ENCODE data around the gene NEK10. TPM values are rescaled to one million over a fixed set of nuclear protein-coding genes. Genes with fewer than 3 reads are reported as not detected.

Gene NEK10
- total and polyA plus RNA-seq, 2 of the 13 experiments (the other 11 are each of a cell fraction or from before 2014, with no cell fraction given) = 2.8 to 14.2 TPM

GRCh38 chr3:27368831-27369607 lies at the start of gene NEK10 (continued):
- TF ChIP-seq KAT7 (CRISPR knock-in tag; IDR thresholded peaks at IDR 0.05; ENCODE audit: borderline replicate concordance) = no peak
- TF ChIP-seq FOSL2 (CRISPR knock-in tag; IDR thresholded peaks at IDR 0.05) = peak; percentile 28; the same call in 1 of the 2 replicates
- TF ChIP-seq RARG (CRISPR knock-in tag; IDR thresholded peaks at IDR 0.05; ENCODE audit: low read depth) = no peak

GRCh38 chr3:27415202-27415601 lies 46.0 kb upstream of the NEK10 start:
- intact Hi-C loops (cut with micrococcal nuclease; ENCODE audit: unreplicated experiment) = no loop called here
- no peak overlapping the region for H3K4me3 ChIP-seq (replicated peaks in 1 of 3; ENCODE audit: insufficient read depth in 1 of 3, low read depth in 2 of 3, low read length in 3 of 3)
- in situ Hi-C loops (cut with HindIII; ENCODE audit: extremely low pct_ligation_motif_present, low pct_unique_long_range_greater_than_20kb) = no loop called here
- H4K20me1 ChIP-seq (ENCODE audit: insufficient read depth, low read length) = no peaks in the 10 kb centered on the region
- BruUV-seq (replicated peaks) = no TSS peak
- ChIA-PET CTCF (ENCODE audit: low intra/inter-chr PET ratio, low total read pairs) (no interaction called here), POLR2A (no interaction called here)
- WGBS (ENCODE audit: low lambda C conversion rate) = 95% methylated on average over 1 of the region's 1 CpG
- H3K9me3 ChIP-seq (ENCODE audit: low read length) = no peaks in the 10 kb centered on the region
- H3K36me3 ChIP-seq (replicated peaks in 1 of 2; ENCODE audit: control insufficient read depth in 1 of 2, insufficient read depth in 2 of 2, low read length in 2 of 2) = peaks cover 3 to 35% of the 10 kb centered on the region in 2 experiments; a peak in 4 of 5 replicates
- no peaks in the 10 kb centered on the region for H3K27me3 ChIP-seq (ENCODE audit: control insufficient read depth in 1 of 2, insufficient read depth in 2 of 2, low read length in 2 of 2)
- H3K27ac ChIP-seq (ENCODE audit: extremely low read length, insufficient read depth, low read length) = no peak overlapping the region
- H3K4me1 ChIP-seq (ENCODE audit: insufficient read depth, low read length) = no peaks in the 10 kb centered on the region
- ATAC-seq (no peak), FAIRE-seq (no peak), DNase-seq (ENCODE audit: low spot score) (no peak)
- no peak overlapping the region for H3K9ac ChIP-seq (ENCODE audit: insufficient read depth, low read depth, low read length)
- H3K4me2 ChIP-seq (ENCODE audit: low read depth, low read length) = no peak overlapping the region
- H2AFZ ChIP-seq (ENCODE audit: low read length) = no peak overlapping the region
- no peaks in the 10 kb centered on the region for H3K79me2 ChIP-seq (ENCODE audit: insufficient read depth, low read length)
- TF ChIP-seq MTA3 (CRISPR knock-in tag; IDR thresholded peaks at IDR 0.05) (no peak), XBP1 (CRISPR knock-in tag; IDR thresholded peaks at IDR 0.05) (no peak), ZNF496 (CRISPR knock-in tag; IDR thresholded peaks at IDR 0.05; ENCODE audit: insufficient replicate concordance) (no peak), CREB3 (CRISPR knock-in tag; IDR thresholded peaks at IDR 0.05) (no peak), MNT (IDR thresholded peaks at IDR 0.05) (no peak), SAFB2 (CRISPR knock-in tag; IDR thresholded peaks at IDR 0.05; ENCODE audit: borderline replicate concordance, low read depth) (no peak), ZMAT5 (CRISPR knock-in tag; IDR thresholded peaks at IDR 0.05; ENCODE audit: borderline replicate concordance, low read depth) (no peak), FOXJ3 (CRISPR knock-in tag; IDR thresholded peaks at IDR 0.05; ENCODE audit: borderline replicate concordance) (no peak), CENPX (CRISPR knock-in tag; IDR thresholded peaks at IDR 0.05) (no peak)
- TF ChIP-seq, protein P1, sequence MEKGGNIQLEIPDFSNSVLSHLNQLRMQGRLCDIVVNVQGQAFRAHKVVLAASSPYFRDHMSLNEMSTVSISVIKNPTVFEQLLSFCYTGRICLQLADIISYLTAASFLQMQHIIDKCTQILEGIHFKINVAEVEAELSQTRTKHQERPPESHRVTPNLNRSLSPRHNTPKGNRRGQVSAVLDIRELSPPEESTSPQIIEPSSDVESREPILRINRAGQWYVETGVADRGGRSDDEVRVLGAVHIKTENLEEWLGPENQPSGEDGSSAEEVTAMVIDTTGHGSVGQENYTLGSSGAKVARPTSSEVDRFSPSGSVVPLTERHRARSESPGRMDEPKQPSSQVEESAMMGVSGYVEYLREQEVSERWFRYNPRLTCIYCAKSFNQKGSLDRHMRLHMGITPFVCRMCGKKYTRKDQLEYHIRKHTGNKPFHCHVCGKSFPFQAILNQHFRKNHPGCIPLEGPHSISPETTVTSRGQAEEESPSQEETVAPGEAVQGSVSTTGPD (CRISPR knock-in tag; IDR thresholded peaks at IDR 0.05) = no peak
- TF ChIP-seq, protein P2, sequence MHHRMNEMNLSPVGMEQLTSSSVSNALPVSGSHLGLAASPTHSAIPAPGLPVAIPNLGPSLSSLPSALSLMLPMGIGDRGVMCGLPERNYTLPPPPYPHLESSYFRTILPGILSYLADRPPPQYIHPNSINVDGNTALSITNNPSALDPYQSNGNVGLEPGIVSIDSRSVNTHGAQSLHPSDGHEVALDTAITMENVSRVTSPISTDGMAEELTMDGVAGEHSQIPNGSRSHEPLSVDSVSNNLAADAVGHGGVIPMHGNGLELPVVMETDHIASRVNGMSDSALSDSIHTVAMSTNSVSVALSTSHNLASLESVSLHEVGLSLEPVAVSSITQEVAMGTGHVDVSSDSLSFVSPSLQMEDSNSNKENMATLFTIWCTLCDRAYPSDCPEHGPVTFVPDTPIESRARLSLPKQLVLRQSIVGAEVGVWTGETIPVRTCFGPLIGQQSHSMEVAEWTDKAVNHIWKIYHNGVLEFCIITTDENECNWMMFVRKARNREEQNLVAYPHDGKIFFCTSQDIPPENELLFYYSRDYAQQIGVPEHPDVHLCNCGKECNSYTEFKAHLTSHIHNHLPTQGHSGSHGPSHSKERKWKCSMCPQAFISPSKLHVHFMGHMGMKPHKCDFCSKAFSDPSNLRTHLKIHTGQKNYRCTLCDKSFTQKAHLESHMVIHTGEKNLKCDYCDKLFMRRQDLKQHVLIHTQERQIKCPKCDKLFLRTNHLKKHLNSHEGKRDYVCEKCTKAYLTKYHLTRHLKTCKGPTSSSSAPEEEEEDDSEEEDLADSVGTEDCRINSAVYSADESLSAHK (CRISPR knock-in tag; IDR thresholded peaks at IDR 0.05; ENCODE audit: borderline replicate concordance) = no peak

All from HepG2 (cell line).